ENCODE measurements around the gene COLQ.

The COLQ gene

GRCh38 chr3:15519096-15519495 lies 2.4 kb downstream of the COLQ start:
- no peak for DNase-seq

- no peak for DNase-seq
Observed at GRCh38 chr3:15514663-15515340, 6.7 kb downstream of the COLQ start.

- no peak for DNase-seq
Observed at GRCh38 chr3:15513810-15514662, 7.5 kb downstream of the COLQ start.

- no peak for DNase-seq
Observed at GRCh38 chr3:15513116-15513515, 8.4 kb downstream of the COLQ start.

- peak in 1 of 2 donors; percentile 9 for DNase-seq
Observed at GRCh38 chr3:15512166-15512565, 9.3 kb downstream of the COLQ start.

- DNase-seq = no peak
Observed at GRCh38 chr3:15511156-15511555, 10.3 kb downstream of the COLQ start.

- no peak for DNase-seq
Observed at GRCh38 chr3:15510493-15510892, 11.0 kb downstream of the COLQ start.

GRCh38 chr3:15506571-15506970 lies 14.9 kb downstream of the COLQ start:
- no peak for DNase-seq

GRCh38 chr3:15505479-15506165 lies 15.9 kb downstream of the COLQ start:
- no peak for DNase-seq

GRCh38 chr3:15502616-15503015 lies 18.9 kb downstream of the COLQ start:
- DNase-seq = no peak

- DNase-seq = no peak
Observed at GRCh38 chr3:15501126-15501525, 20.4 kb downstream of the COLQ start.

- no peak for DNase-seq
Observed at GRCh38 chr3:15500107-15500724, 21.3 kb downstream of the COLQ start.

- no peak for DNase-seq
Observed at GRCh38 chr3:15499536-15499935, 22.0 kb downstream of the COLQ start.

- DNase-seq = no peak
Observed at GRCh38 chr3:15498431-15499214, 22.9 kb downstream of the COLQ start.

- no peak for DNase-seq
Observed at GRCh38 chr3:15497964-15498363, 23.5 kb downstream of the COLQ start.

- no peak for DNase-seq
Observed at GRCh38 chr3:15496341-15496664, 25.2 kb downstream of the COLQ start.

- no peak for DNase-seq
Observed at GRCh38 chr3:15495461-15496340, 25.8 kb downstream of the COLQ start.

GRCh38 chr3:15493436-15493835 lies 28.1 kb downstream of the COLQ start:
- DNase-seq = no peak

GRCh38 chr3:15492847-15493360 lies 28.6 kb downstream of the COLQ start:
- no peak for DNase-seq

GRCh38 chr3:15491143-15491542 lies 30.4 kb downstream of the COLQ start:
- no peak for DNase-seq

GRCh38 chr3:15490158-15490557 lies 31.3 kb downstream of the COLQ start:
- DNase-seq = no peak
